Activated CD4-positive, alpha-beta T cell treated with anti-CD3 and anti-CD28 coated beads, Interleukin-2, Interleukin-4, amounts not matched to agents 100 ng/mL and 50 ng/mL, durations not matched to agents 16 hours and 8 hours (primary cell): Measurements from ENCODE around the gene FAM149A.

Experiments
- DNase-seq: peaks from one replicate; pipeline ENCODE4 v3.0.0-alpha.2; 2020; ENCODE audit warnings: low spot score

FAM149A gene

GRCh38 chr4:186105647-186106321 is 1.3 kb downstream of the FAM149A start:
- no peak for DNase-seq

- no peak for DNase-seq
Measured at GRCh38 chr4:186107947-186108346, 3.4 kb downstream of the FAM149A start.

DNA sequence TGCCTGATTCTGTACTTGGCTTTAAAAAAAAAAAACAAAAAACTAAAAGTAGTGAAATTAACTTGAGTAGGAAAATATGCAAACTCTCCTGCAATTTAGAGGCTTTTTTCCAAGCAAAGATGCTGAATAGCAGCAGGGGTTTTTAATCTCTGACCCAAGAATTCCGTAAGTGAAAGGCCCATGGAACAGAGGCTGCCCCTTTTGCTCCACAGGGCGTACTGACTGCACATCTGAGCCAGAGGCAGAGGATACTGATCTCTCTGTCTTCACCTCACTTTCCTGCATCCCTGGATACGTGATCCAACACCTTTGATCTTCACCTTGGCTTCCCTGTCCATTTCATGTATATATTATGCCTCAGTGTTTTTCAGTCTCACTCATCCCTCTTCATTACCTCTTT is 3.9 kb downstream of the FAM149A start:
- no peak for DNase-seq

- no peak for DNase-seq
Measured at GRCh38 chr4:186109245-186109644, 4.7 kb downstream of the FAM149A start.

DNA sequence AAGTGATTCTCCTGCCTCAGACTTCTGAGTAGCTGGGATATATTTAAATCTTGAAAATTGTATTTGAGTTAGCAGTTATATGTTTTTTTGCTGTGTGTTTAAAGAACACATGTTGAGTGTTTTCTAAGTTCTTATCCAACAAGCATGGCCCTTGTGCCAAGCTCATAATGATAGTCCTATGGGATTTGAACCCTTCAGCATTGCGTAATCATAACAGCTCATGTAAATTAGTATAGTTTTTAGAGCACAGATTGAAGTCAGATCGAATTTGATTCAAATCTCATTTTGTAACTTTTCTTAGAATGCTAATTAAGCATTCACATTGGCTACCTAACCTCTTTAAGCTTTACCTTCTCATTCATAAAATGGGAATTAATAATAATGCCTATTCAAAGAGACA is 12.2 kb downstream of the FAM149A start:
- no peak for DNase-seq

DNA sequence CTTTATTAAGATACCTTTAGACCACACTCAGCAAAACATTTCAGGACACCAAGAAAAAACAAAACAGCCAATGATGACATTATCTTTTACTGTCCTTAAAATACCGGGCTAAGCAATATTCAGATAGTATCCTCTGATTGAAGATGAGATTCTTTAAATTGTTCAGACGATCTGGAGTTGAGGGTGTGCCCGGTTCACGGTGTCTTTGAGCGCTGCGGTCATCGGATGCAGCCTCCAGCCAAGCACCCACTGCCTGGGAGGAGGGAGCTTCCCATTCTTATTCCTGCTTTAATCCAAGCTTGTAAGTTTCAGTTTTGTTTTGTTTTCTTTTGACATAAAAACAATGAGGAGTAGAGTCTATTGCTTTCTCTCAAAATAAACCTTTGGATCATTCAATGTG is 14.1 kb downstream of the FAM149A start:
- DNase-seq: no peak

- no peak for DNase-seq
Measured at GRCh38 chr4:186121057-186121456, 16.6 kb downstream of the FAM149A start.

DNA sequence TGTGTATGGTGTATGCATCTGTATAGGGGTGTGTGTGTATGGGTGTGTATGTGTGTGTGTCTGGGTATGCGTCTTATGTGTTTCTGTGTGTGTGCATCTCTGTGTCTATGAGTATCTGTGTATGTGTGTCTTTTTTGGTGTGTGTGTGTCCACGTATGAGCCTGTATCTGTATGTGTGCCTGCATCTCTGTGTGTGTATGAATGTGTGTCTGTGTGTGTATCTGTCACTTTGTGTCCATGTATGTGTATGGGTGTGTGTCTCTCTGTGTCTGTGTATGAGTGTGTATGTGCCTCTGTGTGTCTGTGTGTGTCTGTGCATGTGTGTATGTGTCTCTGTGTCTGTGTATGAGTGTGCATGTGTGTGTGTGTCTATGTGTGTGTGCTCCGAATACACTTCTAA is 24.3 kb downstream of the FAM149A start:
- no peak for DNase-seq

DNA sequence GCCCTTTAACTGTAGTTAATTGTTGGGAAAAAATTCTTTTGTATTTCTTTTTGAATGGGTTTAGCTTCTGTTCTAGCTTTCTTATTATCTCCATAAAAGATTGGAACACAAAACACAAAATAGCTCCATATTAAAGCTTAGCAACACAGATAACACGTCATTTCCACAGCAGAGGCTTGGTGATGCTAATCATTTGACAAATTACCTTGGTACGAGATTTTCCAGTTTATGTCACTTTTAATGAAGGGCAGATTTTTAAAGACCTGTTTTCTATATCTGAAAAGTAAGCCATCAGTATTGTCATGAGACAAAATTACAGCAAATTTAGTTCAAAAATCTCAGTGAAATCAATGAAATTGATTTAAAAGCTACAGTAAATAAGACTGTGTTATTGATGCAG is 27.4 kb downstream of the FAM149A start:
- no peak for DNase-seq

DNA sequence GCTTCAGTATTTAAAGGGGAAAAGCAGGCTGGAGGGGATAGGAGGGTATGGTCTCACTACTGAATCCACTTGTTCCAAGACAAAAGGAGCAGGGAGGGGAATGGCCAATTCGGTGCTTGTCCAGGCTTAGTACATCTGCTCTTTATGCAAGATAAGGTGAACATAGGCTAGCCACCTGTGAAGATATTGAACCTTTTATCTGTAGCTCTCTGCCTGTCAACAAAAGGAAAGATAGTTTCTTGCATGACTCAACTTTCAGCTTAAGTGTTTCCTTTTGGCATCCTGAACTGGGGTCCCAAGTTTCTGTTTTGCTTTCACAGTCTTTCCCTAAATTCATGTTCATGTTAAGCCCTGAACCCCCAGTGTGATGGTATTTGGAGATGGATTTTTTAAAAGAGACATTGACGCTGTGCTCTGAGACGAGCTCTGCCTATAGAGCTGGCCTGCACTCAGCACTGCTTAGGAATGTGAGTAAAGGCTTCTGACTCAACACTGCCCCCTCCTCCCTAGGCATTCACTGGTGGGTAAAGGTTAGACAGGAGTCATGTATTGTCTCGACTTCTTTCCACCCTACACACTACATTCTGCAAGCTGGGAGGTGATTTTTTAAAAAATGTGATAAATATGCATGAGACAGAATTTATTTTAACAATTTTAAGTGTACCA is 28.2 kb downstream of the FAM149A start:
- no peak for DNase-seq

GRCh38 chr4:186134257-186134656 is 29.8 kb downstream of the FAM149A start:
- peak; percentile 48 for DNase-seq

DNA sequence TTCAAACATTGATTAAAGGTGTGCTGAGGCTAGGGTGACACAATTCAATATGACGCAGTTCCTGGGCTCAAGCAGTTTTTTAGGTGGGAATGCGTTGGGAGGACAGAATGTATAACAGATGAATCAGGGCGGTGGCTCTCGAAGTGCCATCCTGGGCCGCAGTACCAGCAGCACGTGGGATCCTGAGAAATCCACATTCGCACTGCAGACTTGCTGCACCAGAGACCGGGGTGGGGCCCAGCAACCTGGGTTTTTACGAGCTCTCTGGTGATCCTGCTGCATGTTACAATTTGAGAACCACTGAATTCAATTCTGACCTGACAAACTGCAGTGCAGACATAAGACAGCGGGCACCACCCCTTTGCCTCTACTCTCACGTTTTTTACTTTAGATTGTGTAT is 30.4 kb downstream of the FAM149A start:
- DNase-seq: no peak

DNA sequence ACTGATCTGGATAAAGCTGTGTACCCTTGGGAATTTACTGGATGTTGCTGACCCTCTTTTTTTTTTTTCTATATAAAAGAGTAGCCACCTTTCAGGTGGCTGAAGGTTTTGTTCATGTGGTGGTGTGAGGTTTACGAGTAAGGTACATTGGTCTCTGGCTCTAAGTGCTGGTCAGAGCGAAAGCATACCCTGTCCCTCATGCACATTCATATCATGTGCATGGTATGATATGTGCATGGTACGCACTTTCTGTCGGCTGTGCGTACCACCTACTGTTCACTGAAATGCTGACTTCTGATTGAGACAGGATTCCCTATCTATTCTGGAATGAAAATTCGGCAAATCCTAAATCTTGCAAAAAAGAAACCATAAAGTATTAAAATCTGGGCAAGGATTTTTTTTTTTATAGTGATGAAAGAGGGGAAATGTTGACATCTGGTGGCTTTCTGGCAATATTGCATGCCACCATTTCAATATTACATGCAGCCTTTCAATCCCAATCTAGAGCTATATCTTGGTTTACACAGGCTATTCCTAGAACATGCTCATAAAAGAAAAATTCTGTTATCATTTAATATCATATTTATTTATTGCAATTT is 32.8 kb downstream of the FAM149A start:
- no peak for DNase-seq

- no peak for DNase-seq
Measured at GRCh38 chr4:186144198-186144945, 39.9 kb downstream of the FAM149A start.

- DNase-seq: peak; percentile 19
Measured at GRCh38 chr4:186144946-186145569, 40.6 kb downstream of the FAM149A start.

- DNase-seq: no peak
Measured at GRCh38 chr4:186146458-186146857, 42.0 kb downstream of the FAM149A start.

DNA sequence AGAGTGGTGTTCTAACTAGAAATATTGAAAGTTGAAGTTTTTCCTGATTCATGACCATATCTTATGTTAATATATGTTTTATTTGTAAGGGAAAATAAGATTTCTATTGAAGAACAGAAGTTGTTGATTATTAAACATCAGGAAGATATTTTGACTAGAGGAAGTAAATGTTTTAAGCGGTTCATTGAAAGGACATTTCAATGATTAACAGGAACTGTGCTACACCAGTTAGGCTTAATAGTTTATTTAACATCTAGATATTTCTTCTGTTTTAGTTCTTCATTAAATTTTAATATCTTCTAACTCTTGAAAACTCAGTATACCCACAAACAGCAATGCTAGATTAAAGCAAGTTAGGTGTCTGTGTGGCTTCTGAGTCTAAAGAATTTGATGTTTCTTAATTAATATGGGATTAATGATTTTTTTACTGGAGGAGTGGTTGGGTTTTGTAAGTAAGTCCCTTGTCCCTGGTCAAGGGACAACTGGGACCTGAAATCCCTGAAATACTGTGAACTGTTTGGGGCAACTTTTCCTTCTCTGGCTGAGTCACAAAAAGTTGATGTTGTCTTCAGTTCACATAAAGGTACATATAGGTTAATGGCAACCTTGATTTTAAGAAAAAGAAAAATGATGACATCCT is 44.0 kb downstream of the FAM149A start:
- DNase-seq: no peak

DNA sequence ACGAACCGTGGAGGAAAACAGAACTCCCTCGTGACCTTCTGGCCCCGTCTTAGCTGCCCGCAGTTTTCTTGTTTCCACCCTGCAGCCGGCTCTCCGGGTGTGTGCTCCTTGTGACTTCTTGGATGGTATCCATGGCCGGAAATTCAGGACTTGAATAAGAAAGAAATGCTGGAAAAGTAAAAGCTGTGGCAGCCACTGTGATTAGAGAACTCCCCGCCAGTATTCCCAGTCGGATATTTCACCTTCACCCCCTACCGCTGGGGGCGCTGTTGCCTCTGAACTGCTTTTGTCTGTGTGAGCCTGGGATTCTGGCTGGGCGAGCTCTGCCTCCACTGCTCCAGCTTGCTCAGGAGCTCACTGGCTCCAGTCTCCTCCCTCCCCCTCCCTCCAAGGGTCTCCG is 45.4 kb downstream of the FAM149A start:
- DNase-seq: no peak

GRCh38 chr4:186150926-186151325 is 46.4 kb downstream of the FAM149A start:
- no peak for DNase-seq

GRCh38 chr4:186151499-186151898 is 47.0 kb downstream of the FAM149A start:
- no peak for DNase-seq

DNA sequence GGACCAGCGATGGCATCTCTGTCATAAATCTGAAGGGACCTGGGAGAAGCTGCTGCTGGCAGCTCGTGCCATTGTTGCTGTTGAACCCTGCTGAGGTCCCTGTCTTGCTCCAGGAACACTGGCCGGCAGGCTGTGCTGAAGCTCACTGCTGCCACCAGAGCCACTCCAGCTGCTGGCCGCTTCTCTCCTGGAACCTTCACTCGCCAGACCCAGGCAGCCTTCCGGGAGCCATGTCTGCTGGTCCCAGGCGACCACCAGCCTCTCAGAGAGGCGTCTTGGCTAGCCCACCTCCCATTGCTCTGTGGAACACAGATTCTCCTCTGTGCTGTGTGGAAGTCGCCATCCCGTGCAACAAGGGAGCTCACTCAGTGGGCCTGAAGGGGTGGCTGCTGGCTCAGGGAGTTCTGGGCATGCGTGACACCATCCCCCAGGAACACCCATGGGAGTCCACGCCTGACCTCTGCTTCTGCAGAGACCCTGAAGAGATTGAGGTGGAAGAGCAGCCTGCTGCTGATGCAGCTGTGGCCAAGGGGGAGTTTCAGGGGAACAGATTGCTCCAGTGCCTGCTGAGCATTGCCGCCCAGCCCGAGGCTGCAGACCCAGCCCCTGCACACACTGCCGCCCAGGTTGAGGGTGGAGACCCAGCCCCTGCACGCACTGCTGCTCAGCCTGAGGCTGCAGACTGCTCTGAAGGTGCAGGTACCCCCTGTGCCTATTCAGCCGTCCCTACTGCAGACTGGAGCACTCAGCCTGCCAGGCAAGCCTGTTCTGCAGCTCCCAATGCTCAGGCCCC is 53.7 kb downstream of the FAM149A start:
- no peak for DNase-seq
